ENCODE measurements around the gene CAMTA1.

GRCh38 chr1:7011826-7012225, 226.6 kb downstream of the CAMTA1 start:
- TF ChIP-seq, protein P1, sequence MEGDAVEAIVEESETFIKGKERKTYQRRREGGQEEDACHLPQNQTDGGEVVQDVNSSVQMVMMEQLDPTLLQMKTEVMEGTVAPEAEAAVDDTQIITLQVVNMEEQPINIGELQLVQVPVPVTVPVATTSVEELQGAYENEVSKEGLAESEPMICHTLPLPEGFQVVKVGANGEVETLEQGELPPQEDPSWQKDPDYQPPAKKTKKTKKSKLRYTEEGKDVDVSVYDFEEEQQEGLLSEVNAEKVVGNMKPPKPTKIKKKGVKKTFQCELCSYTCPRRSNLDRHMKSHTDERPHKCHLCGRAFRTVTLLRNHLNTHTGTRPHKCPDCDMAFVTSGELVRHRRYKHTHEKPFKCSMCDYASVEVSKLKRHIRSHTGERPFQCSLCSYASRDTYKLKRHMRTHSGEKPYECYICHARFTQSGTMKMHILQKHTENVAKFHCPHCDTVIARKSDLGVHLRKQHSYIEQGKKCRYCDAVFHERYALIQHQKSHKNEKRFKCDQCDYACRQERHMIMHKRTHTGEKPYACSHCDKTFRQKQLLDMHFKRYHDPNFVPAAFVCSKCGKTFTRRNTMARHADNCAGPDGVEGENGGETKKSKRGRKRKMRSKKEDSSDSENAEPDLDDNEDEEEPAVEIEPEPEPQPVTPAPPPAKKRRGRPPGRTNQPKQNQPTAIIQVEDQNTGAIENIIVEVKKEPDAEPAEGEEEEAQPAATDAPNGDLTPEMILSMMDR (IDR thresholded peaks at IDR 0.05), result no peak
- TF ChIP-seq POLR2AphosphoS5 (IDR thresholded peaks at IDR 0.05), result no peak

All from prostate gland (tissue), 2 donors.